DND-41 (cell line): ENCODE results near the gene NRXN3.

Source experiments
- ATAC-seq: fragments of 200-7000 bp; cut with Tn5 transposase; 3 replicates; pipeline ENCODE4 v1.9.1; 2021; ENCODE audit warnings: low read depth; ENCODE audit not compliant: insufficient read depth
- DNase-seq: peaks from one replicate; pipeline ENCODE4 v3.0.0-alpha.2; 2020
- H2AFZ ChIP-seq: 2 replicates; pipeline ENCODE4 v1.6.0; 2012; ENCODE audit warnings: low read depth, low read length
- H3K27ac ChIP-seq: 2 replicates; pipeline ENCODE4 v1.5.1; 2012; ENCODE audit warnings: low read length, inconsistent platforms
- H3K27me3 ChIP-seq: fragments of 200-600 bp; sonication (generic); 2 replicates; pipeline ENCODE4 v1.6.0; 2012; ENCODE audit warnings: low read length, mild to moderate bottlenecking, inconsistent platforms; ENCODE audit not compliant: insufficient read depth, poor library complexity
- H3K36me3 ChIP-seq: 2 replicates; pipeline ENCODE4 v1.5.1; 2012; ENCODE audit warnings: low read length, inconsistent platforms; ENCODE audit not compliant: insufficient read depth
- H3K4me1 ChIP-seq: 2 replicates; pipeline ENCODE4 v1.5.1; 2012; ENCODE audit warnings: mild to moderate bottlenecking, low read length; ENCODE audit not compliant: insufficient read depth
- H3K4me2 ChIP-seq: 2 replicates; pipeline ENCODE4 v1.6.0; 2012; ENCODE audit warnings: mild to moderate bottlenecking, moderate library complexity, low read length, inconsistent platforms; ENCODE audit not compliant: insufficient read depth
- H3K4me3 ChIP-seq, 2 experiments: fragments of 200-600 bp in 1 of 2; shearing (Covaris generic) in 1 of 2; 2 replicates each; pipeline ENCODE4 v1.5.1; 2012 to 2016; ENCODE audit warnings: inconsistent platforms in 2 of 2, low read length in 2 of 2, mild to moderate bottlenecking in 2 of 2, low read depth in 1 of 2, moderate library complexity in 1 of 2
- H3K79me2 ChIP-seq: 2 replicates; pipeline ENCODE4 v1.6.0; 2012; ENCODE audit warnings: low read length, inconsistent platforms; ENCODE audit not compliant: insufficient read depth
- H3K9ac ChIP-seq: 2 replicates; pipeline ENCODE4 v1.6.0; 2012; ENCODE audit warnings: low read depth, mild to moderate bottlenecking, inconsistent platforms, low read length, moderate library complexity
- H3K9me3 ChIP-seq: 2 replicates; pipeline ENCODE4 v1.5.1; 2012; ENCODE audit warnings: low read length, moderate library complexity, mild to moderate bottlenecking, inconsistent platforms; ENCODE audit not compliant: insufficient read depth, severe bottlenecking
- H4K20me1 ChIP-seq: 2 replicates; pipeline ENCODE4 v1.6.0; 2012; ENCODE audit warnings: low read length; ENCODE audit not compliant: insufficient read depth
- EZH2 ChIP-seq: IDR thresholded peaks from 3 replicates; pipeline ENCODE4 v1.6.1; 2012; ENCODE audit warnings: borderline replicate concordance, low read depth, mild to moderate bottlenecking, moderate library complexity, low read length, inconsistent platforms; ENCODE audit not compliant: severe bottlenecking
- TF ChIP-seq, protein P1 (sequence below): IDR thresholded peaks from 2 replicates; pipeline ENCODE4 v1.5.1; 2012; ENCODE audit warnings: borderline replicate concordance, low read length, moderate library complexity, mild to moderate bottlenecking; ENCODE audit not compliant: poor library complexity, severe bottlenecking; ENCODE audit errors: extremely low read depth

The NRXN3 gene

DNA sequence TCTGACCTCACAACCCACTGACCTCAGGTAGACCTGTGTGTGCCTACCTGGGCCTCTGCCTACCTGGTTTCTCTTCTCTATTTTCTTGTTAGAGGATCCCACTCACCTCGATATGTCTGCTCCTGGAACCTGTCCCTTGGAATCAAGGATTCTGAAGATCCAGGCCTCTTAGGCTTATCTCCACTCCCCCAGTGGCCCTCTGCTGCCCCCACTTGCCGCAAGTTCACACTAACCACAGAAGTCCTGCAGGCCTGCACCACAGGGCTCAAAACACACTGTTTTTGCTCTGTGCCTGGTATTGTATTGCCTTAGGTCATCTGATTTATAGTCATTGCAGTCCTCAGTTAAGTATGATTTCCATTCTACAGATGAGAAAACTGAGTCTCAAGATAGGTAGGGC lies 15.3 kb upstream of the NRXN3 start:
- Histone ChIP-seq H2AFZ (no peak overlapping the region), H3K9ac (no peak overlapping the region), H3K79me2 (no peaks in the 10 kb centered on the region), H3K4me3 (no peak overlapping the region), H3K4me1 (no peaks in the 10 kb centered on the region), H3K9me3 (no peaks in the 10 kb centered on the region), H3K36me3 (no peaks in the 10 kb centered on the region), H3K27me3 (peaks cover 4% of the 10 kb centered on the region), H3K4me2 (no peak overlapping the region), H3K27ac (no peak overlapping the region), H4K20me1 (0 out of 2 replicates have a peak, but pooled peaks cover 3% of the 10 kb centered on the region)
- DNase-seq = no peak
- no peak for TF ChIP-seq EZH2
- TF ChIP-seq, protein P1, sequence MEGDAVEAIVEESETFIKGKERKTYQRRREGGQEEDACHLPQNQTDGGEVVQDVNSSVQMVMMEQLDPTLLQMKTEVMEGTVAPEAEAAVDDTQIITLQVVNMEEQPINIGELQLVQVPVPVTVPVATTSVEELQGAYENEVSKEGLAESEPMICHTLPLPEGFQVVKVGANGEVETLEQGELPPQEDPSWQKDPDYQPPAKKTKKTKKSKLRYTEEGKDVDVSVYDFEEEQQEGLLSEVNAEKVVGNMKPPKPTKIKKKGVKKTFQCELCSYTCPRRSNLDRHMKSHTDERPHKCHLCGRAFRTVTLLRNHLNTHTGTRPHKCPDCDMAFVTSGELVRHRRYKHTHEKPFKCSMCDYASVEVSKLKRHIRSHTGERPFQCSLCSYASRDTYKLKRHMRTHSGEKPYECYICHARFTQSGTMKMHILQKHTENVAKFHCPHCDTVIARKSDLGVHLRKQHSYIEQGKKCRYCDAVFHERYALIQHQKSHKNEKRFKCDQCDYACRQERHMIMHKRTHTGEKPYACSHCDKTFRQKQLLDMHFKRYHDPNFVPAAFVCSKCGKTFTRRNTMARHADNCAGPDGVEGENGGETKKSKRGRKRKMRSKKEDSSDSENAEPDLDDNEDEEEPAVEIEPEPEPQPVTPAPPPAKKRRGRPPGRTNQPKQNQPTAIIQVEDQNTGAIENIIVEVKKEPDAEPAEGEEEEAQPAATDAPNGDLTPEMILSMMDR = no peak
- ATAC-seq = no peak

DNA sequence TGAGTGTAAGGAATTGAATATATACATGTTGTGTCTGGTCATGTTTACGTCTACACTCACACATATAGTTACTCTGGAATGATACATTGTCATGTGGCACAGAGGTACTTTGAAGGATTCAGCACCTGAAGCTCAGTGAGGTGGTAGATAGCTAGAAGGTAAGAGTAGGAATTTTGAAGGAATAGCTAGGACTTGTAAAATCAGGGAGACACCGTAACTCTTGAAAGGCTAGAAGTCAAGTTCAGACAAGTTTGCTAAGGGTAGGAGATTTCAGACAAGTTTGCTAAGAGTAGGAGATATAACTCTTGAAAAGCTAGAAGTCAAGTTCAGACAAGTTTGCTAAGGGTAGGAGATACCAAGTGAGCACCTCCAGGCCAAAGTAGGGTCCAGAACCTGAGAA lies 14.0 kb upstream of the NRXN3 start:
- H3K36me3 ChIP-seq = no peaks in the 10 kb centered on the region
- no peak overlapping the region for H2AFZ ChIP-seq
- H3K4me3 ChIP-seq = no peak overlapping the region
- H3K9me3 ChIP-seq = no peaks in the 10 kb centered on the region
- H3K4me1 ChIP-seq = no peaks in the 10 kb centered on the region
- 0 out of 2 replicates have a peak, but pooled peaks cover 3% of the 10 kb centered on the region for H4K20me1 ChIP-seq
- H3K9ac ChIP-seq = no peak overlapping the region
- H3K27ac ChIP-seq = no peak overlapping the region
- TF ChIP-seq EZH2 = no peak
- TF ChIP-seq, protein P1 = no peak
- no peaks in the 10 kb centered on the region for H3K27me3 ChIP-seq
- no peak for DNase-seq
- no peak for ATAC-seq
- H3K79me2 ChIP-seq = no peaks in the 10 kb centered on the region
- H3K4me2 ChIP-seq = no peak overlapping the region

DNA sequence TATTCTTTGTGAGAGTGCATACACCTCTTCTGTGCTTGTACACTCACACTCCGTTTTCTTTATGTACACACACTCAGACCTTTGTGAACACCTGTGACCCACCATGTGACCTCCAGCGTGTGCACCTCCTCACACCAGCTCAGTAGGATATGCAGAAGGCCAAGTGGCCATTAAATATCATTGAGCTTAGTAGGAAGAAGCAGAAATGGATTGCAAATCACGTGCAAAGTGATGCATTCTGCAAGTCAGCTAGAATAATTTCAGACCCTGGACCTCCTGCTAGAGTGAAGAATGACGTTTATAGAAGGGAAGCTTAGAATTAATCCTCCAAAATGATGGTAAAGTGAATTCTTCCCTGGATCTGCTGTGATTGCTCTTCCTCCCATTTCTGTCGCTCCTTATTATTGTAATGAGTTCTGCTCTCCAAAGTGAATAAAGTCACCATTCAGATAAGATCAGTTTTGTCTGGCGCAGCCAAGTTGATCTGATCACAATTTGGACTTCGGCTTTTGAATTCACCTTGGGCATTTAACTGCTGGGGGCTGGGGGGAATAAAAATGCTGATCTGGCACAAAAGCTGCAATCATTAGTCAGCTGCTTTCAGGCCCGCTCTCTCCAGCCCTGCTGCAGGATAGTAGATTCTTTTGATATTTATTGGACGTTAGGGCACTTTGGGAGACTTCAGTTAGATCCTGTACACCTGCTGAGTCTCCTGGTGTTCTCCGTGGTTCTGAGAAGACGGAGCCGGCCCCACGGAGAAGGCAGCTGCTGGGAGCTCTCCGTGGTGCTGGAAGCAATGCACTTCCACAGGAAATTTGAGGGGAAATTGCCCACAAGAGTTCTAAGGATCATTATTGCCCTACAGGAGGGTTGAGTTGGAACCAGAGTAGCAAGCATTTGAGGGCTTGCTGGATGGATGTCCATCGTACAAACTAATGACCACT lies 12.4 kb upstream of the NRXN3 start:
- H3K27me3 ChIP-seq = no peaks in the 10 kb centered on the region
- no peaks in the 10 kb centered on the region for H3K4me1 ChIP-seq
- ATAC-seq = peak; percentile 91
- H3K9me3 ChIP-seq = no peaks in the 10 kb centered on the region
- peak; percentile 70 for DNase-seq
- no peak overlapping the region for H3K9ac ChIP-seq
- H3K27ac ChIP-seq = no peak overlapping the region
- H3K4me2 ChIP-seq = no peak overlapping the region
- H2AFZ ChIP-seq = no peak overlapping the region
- no peaks in the 10 kb centered on the region for H3K36me3 ChIP-seq
- TF ChIP-seq, protein P1 = no peak
- no peak for TF ChIP-seq EZH2
- no peak overlapping the region for H3K4me3 ChIP-seq
- 0 out of 2 replicates have a peak, but pooled peaks cover 3% of the 10 kb centered on the region for H4K20me1 ChIP-seq
- no peaks in the 10 kb centered on the region for H3K79me2 ChIP-seq
